ENCODE data around the gene ZBTB48.
A peak's percentile ranks its signal among the peaks of the same experiment; 100 is the strongest.

ZBTB48 gene

DNA sequence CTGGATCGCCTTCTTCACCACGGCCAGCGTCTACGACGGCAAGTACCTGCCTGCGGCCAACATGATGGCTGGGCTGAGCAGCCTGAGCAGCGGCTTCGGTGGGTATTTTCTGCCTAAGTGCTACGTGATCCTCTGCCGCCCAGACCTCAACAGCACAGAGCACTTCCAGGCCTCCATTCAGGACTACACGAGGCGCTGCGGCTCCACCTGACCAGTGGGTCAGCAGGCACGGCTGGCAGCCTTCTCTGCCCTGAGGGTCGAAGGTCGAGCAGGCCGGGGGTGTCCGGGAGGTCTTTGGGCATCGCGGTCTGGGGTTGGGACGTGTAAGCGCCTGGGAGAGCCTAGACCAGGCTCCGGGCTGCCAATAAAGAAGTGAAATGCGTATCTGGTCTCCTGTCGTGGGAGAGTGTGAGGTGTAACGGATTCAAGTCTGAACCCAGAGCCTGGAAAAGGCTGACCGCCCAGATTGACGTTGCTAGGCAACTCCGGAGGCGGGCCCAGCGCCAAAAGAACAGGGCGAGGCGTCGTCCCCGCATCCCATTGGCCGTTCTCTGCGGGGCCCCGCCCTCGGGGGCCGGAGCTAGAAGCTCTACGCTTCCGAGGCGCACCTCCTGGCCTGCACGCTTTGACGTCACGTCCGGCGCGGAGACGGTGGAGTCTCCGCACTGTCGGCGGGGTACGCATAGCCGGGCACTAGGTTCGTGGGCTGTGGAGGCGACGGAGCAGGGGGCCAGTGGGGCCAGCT lies at the start of gene ZBTB48:
TSS of gene ZBTB48 (plus strand) at position 621 of the 745 bp plus-strand sequence. CDS start 616 bp downstream, outside the sequence.
- Histone ChIP-seq H3K4me1 (ENCODE audit: insufficient read depth, low read length) (peaks cover 30% of the 10 kb centered on the region), H2AFZ (ENCODE audit: low read depth, low read length) (no peak within 1 kb of the TSS), H3K9me3 (ENCODE audit: low read length) (no peaks in the 10 kb centered on the region), H3K36me3 (ENCODE audit: insufficient read depth, low read length) (peaks cover 4% of the 10 kb centered on the region), H3K27me3 (ENCODE audit: insufficient read depth, low read length) (no peaks in the 10 kb centered on the region), H3K4me3 (ENCODE audit: low read length) (peak within 1 kb of the TSS; percentile 60)

DNA sequence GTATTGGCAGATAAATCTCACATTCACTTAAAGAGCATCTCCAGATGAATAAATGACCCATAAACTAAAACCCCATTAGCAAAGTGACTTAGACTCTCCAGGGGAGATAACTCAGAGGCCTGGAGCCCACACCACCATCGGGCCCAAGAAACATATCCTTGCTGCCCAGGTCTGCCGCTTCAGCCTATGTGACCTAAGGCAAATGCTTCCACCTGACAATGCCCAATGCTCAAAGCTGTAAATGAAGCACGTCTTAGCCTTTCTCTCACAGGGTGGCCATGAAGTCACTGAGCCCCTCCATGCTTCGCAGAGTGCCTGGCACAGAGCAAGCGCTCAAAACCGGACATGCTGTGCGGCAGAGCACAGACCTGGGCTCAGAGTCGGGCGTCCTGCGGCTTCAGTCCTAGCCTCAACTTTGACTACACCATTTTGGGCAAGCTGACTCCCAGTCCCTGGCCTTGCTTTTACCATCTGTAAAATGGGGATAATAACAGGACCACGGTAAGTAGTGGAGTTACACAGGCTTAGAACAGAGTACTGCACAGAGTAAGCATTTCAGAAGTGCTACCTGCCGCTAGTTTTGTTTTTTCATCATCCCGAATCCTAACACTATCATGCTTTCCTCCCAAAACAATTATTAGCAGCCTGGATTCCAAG lies 49.2 kb upstream of the ZBTB48 start:
- Histone ChIP-seq H3K27me3 (ENCODE audit: insufficient read depth, low read length) (no peaks in the 10 kb centered on the region), H3K9me3 (ENCODE audit: low read length) (no peaks in the 10 kb centered on the region), H2AFZ (ENCODE audit: low read depth, low read length) (no peak overlapping the region), H3K4me3 (ENCODE audit: low read length) (no peak overlapping the region), H3K4me1 (ENCODE audit: insufficient read depth, low read length) (no peaks in the 10 kb centered on the region), H3K36me3 (ENCODE audit: insufficient read depth, low read length) (peaks cover 74% of the 10 kb centered on the region)

GRCh38 chr1:6531996-6532395 lies 47.8 kb upstream of the ZBTB48 start:
- Histone ChIP-seq H3K27me3 (ENCODE audit: insufficient read depth, low read length) (no peaks in the 10 kb centered on the region), H2AFZ (ENCODE audit: low read depth, low read length) (no peak overlapping the region), H3K4me1 (ENCODE audit: insufficient read depth, low read length) (no peaks in the 10 kb centered on the region), H3K4me3 (ENCODE audit: low read length) (no peak overlapping the region), H3K36me3 (ENCODE audit: insufficient read depth, low read length) (peaks cover 68% of the 10 kb centered on the region), H3K9me3 (ENCODE audit: low read length) (no peaks in the 10 kb centered on the region)

- Histone ChIP-seq H3K9me3 (ENCODE audit: low read length) (no peaks in the 10 kb centered on the region), H3K4me3 (ENCODE audit: low read length) (no peak overlapping the region), H2AFZ (ENCODE audit: low read depth, low read length) (no peak overlapping the region), H3K4me1 (ENCODE audit: insufficient read depth, low read length) (no peaks in the 10 kb centered on the region), H3K36me3 (ENCODE audit: insufficient read depth, low read length) (peaks cover 65% of the 10 kb centered on the region), H3K27me3 (ENCODE audit: insufficient read depth, low read length) (no peaks in the 10 kb centered on the region)
These were observed 45.5 kb upstream of the ZBTB48 start for GRCh38 chr1:6534248-6534822.

DNA sequence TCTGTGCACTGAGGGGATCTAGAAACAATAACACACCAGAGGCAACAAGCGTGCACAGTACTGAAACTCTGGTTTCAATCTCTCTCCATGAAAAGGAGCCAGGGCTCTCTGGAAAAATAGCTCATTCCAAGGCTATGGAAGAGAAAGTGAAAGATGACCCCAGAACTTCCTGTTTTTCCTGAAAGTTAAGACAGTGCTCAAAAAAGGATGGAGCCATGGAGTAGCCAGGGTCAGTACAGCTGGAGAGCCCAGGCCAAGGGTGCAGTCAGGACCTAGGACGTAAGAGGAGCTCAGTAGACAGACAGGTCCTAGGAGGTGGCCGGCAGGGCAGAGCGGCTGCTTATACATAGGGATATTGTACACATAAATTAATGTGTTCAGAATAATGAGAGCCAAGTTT lies 44.6 kb upstream of the ZBTB48 start:
- Histone ChIP-seq H3K4me1 (ENCODE audit: insufficient read depth, low read length) (no peaks in the 10 kb centered on the region), H3K9me3 (ENCODE audit: low read length) (no peaks in the 10 kb centered on the region), H2AFZ (ENCODE audit: low read depth, low read length) (no peak overlapping the region), H3K4me3 (ENCODE audit: low read length) (no peak overlapping the region), H3K27me3 (ENCODE audit: insufficient read depth, low read length) (no peaks in the 10 kb centered on the region), H3K36me3 (ENCODE audit: insufficient read depth, low read length) (peaks cover 65% of the 10 kb centered on the region)

GRCh38 chr1:6536291-6536690 lies 43.5 kb upstream of the ZBTB48 start:
- Histone ChIP-seq H3K4me3 (ENCODE audit: low read length) (no peak overlapping the region), H3K9me3 (ENCODE audit: low read length) (no peaks in the 10 kb centered on the region), H3K4me1 (ENCODE audit: insufficient read depth, low read length) (no peaks in the 10 kb centered on the region), H3K27me3 (ENCODE audit: insufficient read depth, low read length) (no peaks in the 10 kb centered on the region), H3K36me3 (ENCODE audit: insufficient read depth, low read length) (peaks cover 64% of the 10 kb centered on the region), H2AFZ (ENCODE audit: low read depth, low read length) (no peak overlapping the region)

- H3K36me3 ChIP-seq (ENCODE audit: insufficient read depth, low read length), result peaks cover 53% of the 10 kb centered on the region
- no peaks in the 10 kb centered on the region for H3K4me1 ChIP-seq (ENCODE audit: insufficient read depth, low read length)
- no peak overlapping the region for H2AFZ ChIP-seq (ENCODE audit: low read depth, low read length)
- H3K9me3 ChIP-seq (ENCODE audit: low read length), result no peaks in the 10 kb centered on the region
- no peaks in the 10 kb centered on the region for H3K27me3 ChIP-seq (ENCODE audit: insufficient read depth, low read length)
- H3K4me3 ChIP-seq (ENCODE audit: low read length), result no peak overlapping the region
These were observed 40.8 kb upstream of the ZBTB48 start for GRCh38 chr1:6538956-6539355.

DNA sequence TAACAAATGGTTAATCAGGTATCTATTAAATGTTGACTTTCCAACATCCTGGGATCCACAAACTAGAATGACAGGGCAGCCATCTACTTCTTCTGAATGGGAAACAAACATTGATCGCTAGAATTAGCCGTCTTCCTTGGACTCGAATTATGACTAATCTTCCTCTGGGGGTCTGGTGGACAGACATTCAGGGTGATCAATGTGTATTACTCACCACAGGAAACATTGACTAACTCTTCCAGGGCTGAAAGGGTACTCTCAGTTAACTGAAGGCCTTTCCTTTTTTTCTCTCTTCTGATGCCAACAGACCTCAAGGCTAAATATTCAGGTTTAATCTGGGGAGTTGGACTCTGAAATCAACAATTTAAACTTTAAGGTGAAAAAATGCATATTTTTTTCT lies 35.0 kb upstream of the ZBTB48 start:
- H2AFZ ChIP-seq (ENCODE audit: low read depth, low read length), result no peak overlapping the region
- no peak overlapping the region for H3K4me3 ChIP-seq (ENCODE audit: low read length)
- H3K4me1 ChIP-seq (ENCODE audit: insufficient read depth, low read length), result no peaks in the 10 kb centered on the region
- peaks cover 74% of the 10 kb centered on the region for H3K36me3 ChIP-seq (ENCODE audit: insufficient read depth, low read length)
- H3K9me3 ChIP-seq (ENCODE audit: low read length), result no peaks in the 10 kb centered on the region
- no peaks in the 10 kb centered on the region for H3K27me3 ChIP-seq (ENCODE audit: insufficient read depth, low read length)

- Histone ChIP-seq H3K36me3 (ENCODE audit: insufficient read depth, low read length) (peaks cover 75% of the 10 kb centered on the region), H3K9me3 (ENCODE audit: low read length) (no peaks in the 10 kb centered on the region), H3K27me3 (ENCODE audit: insufficient read depth, low read length) (no peaks in the 10 kb centered on the region)
These were observed 34.3 kb upstream of the ZBTB48 start for GRCh38 chr1:6545276-6546112.

GRCh38 chr1:6546326-6546725 lies 33.5 kb upstream of the ZBTB48 start:
- no peak overlapping the region for H3K4me3 ChIP-seq (ENCODE audit: low read length)
- no peaks in the 10 kb centered on the region for H3K4me1 ChIP-seq (ENCODE audit: insufficient read depth, low read length)
- H3K36me3 ChIP-seq (ENCODE audit: insufficient read depth, low read length), result peaks cover 76% of the 10 kb centered on the region
- H2AFZ ChIP-seq (ENCODE audit: low read depth, low read length), result no peak overlapping the region
- H3K9me3 ChIP-seq (ENCODE audit: low read length), result no peaks in the 10 kb centered on the region
- no peaks in the 10 kb centered on the region for H3K27me3 ChIP-seq (ENCODE audit: insufficient read depth, low read length)

More at GRCh38 chr1:6545276-6546112, 34.3 kb upstream of the ZBTB48 start:
- Histone ChIP-seq H3K4me3 (ENCODE audit: low read length) (no peak overlapping the region), H2AFZ (ENCODE audit: low read depth, low read length) (no peak overlapping the region), H3K4me1 (ENCODE audit: insufficient read depth, low read length) (no peaks in the 10 kb centered on the region)

GRCh38 chr1:6547301-6547700 lies 32.5 kb upstream of the ZBTB48 start:
- Histone ChIP-seq H3K27me3 (ENCODE audit: insufficient read depth, low read length) (no peaks in the 10 kb centered on the region), H3K36me3 (ENCODE audit: insufficient read depth, low read length) (peaks cover 69% of the 10 kb centered on the region), H3K4me3 (ENCODE audit: low read length) (no peak overlapping the region), H3K4me1 (ENCODE audit: insufficient read depth, low read length) (no peaks in the 10 kb centered on the region), H3K9me3 (ENCODE audit: low read length) (no peaks in the 10 kb centered on the region), H2AFZ (ENCODE audit: low read depth, low read length) (no peak overlapping the region)

GRCh38 chr1:6554031-6554906 lies 25.5 kb upstream of the ZBTB48 start, which contains the start of gene NOL9:
NOL9 (minus strand) TSS chr1:6554513; CDS start chr1:6554502, 11 bp downstream.
- Histone ChIP-seq H3K27me3 (ENCODE audit: insufficient read depth, low read length) (no peaks in the 10 kb centered on the region), H2AFZ (ENCODE audit: low read depth, low read length) (peak within 1 kb of the TSS; percentile 90), H3K4me1 (ENCODE audit: insufficient read depth, low read length) (peaks cover 14% of the 10 kb centered on the region), H3K36me3 (ENCODE audit: insufficient read depth, low read length) (peaks cover 16% of the 10 kb centered on the region), H3K4me3 (ENCODE audit: low read length) (peak within 1 kb of the TSS; percentile 88), H3K9me3 (ENCODE audit: low read length) (no peaks in the 10 kb centered on the region)

All from neuron (in vitro differentiated cells).